Measurements from ENCODE around the gene CCL5. TPM values are rescaled to one million over a fixed set of nuclear protein-coding genes. Genes with fewer than 3 reads are reported as not detected.

The CCL5 gene
- not detected in 2 replicates for total RNA-seq

DNA sequence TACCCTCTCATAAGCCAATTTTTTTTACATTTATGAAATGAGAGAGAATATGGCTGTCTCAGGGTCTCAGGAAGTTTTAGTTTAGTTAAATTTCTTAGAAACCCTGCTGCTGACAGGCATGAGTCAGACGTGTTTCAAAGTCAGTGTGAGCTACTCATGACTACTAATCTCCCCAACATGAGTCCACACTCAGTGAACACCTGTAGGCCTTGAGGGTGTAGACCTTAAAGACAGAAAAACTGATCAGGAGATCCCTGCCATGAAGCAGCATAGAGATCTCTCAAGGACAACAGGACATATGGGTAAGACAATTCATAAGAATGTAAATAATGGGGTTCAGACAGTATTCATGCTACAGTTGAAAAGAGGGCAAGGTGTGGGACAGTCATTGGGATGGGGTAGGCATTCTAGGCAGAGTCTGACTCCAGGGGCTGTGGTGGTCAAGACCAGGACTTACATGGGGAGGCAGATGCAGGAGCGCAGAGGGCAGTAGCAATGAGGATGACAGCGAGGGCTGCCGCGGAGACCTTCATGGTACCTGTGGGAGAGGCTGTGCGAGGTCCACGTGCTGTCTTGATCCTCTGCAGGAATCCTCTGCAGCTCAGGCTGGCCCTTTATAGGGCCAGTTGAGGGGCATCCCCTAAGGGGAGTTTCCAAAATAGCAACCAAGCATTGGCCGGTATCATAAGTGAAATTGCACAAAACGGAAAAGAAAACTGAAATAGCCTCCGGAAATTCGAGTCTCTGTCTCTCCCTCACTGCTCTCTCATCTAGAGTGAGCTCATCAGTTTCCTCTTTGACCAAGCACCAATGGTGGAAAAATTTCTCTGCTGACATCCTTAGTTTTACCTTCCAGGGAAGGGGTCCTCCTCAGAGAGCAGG, at the start of gene CCL5:
Gene CCL5, minus strand, starts transcription at position 588 of the 882 bp plus-strand sequence.

DNA sequence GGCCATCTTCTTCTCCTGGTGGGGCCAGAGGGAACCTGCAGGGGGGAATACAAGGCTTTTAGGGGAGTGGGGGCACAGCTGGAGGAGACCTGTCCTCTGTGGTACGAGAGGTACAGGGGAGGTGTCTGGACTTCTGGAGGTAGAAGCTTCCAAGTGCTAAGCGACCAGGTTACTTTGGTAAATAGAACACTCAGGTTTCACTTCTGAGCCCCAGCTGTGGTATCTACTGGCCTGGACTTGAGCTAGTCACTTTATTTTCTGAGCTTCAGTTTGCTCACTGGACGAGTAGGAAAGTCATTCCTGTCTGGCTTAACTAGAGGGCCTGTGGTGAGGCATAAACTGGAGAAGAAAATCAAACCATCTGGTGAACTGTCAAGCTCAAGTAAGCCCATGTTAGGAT, 11.4 kb downstream of the CCL5 start, which contains the start of gene HEATR9:
Gene HEATR9, minus strand, starts transcription at position 155 of the 400 bp plus-strand sequence. Its CDS starts 149 bp downstream, at position 6.

Other genes with a start within 250 kb of the CCL5 start
- gene RASL10B, start 148.7 kb downstream of the CCL5 start, total RNA-seq, result 2.8 and 9.0 TPM in 2 replicates
- not detected in 2 replicates for gene GAS2L2, start 127.1 kb downstream of the CCL5 start, total RNA-seq
- not detected in 2 replicates for gene C17orf50, start 119.5 kb downstream of the CCL5 start, total RNA-seq
- gene MMP28, start 84.7 kb downstream of the CCL5 start, total RNA-seq, result 0.49 and 1.3 TPM in 2 replicates
- 31.1 and 51.2 TPM in 2 replicates for gene TAF15, start 70.9 kb downstream of the CCL5 start, total RNA-seq
- not detected in 2 replicates for gene HEATR9, start 11.5 kb downstream of the CCL5 start, total RNA-seq
- gene RDM1, start 50.4 kb upstream of the CCL5 start, total RNA-seq, result 0.25 and 1.3 TPM in 2 replicates
- gene LYZL6, start 63.4 kb upstream of the CCL5 start, total RNA-seq, result not detected in 2 replicates
- gene CCL16, start 101.1 kb upstream of the CCL5 start, total RNA-seq, result not detected in 2 replicates
- not detected in 2 replicates for gene CCL14, start 106.4 kb upstream of the CCL5 start, total RNA-seq
- gene CCL15, start 121.2 kb upstream of the CCL5 start, total RNA-seq, result not detected in 2 replicates
- gene CCL23, start 137.6 kb upstream of the CCL5 start, total RNA-seq, result not detected in 2 replicates
- gene CCL18, start 183.9 kb upstream of the CCL5 start, total RNA-seq, result not detected in 2 replicates
- not detected in 2 replicates for gene CCL3, start 209.8 kb upstream of the CCL5 start, total RNA-seq
- not detected in 2 replicates for gene CCL4, start 223.5 kb upstream of the CCL5 start, total RNA-seq